HG03097 (cell line): ENCODE measurements around the gene SRP19.

Experiments
- ATAC-seq: cut with Tn5 transposase; IDR thresholded peaks from one replicate; pipeline ENCODE4 v1.9.1; 2021; ENCODE audit not compliant: unreplicated experiment, low FRiP score

The SRP19 gene

GRCh38 chr5:112918679-112919078 is 57.6 kb downstream of the SRP19 start:
- no peak for ATAC-seq
